Mammary epithelial cell (primary cell): ENCODE data around the gene GMCL1.

Experiments
- CTCF ChIP-seq, 2 donors: IDR thresholded peaks in 1 of 2; conservative IDR thresholded peaks in 1 of 2; 2 replicates each; pipeline ENCODE4 v1.5.1; 2011 to 2012; ENCODE audit warnings: inconsistent platforms in 2 of 2, low read length in 2 of 2, mild to moderate bottlenecking in 2 of 2, control low read depth in 1 of 2, low read depth in 1 of 2; ENCODE audit not compliant: insufficient read depth in 1 of 2; ENCODE audit errors: extremely low read depth in 1 of 2
- EZH2 ChIP-seq: IDR thresholded peaks from 2 replicates; pipeline ENCODE4 v1.6.1; 2012; ENCODE audit warnings: low read length, inconsistent platforms, borderline replicate concordance

DNA sequence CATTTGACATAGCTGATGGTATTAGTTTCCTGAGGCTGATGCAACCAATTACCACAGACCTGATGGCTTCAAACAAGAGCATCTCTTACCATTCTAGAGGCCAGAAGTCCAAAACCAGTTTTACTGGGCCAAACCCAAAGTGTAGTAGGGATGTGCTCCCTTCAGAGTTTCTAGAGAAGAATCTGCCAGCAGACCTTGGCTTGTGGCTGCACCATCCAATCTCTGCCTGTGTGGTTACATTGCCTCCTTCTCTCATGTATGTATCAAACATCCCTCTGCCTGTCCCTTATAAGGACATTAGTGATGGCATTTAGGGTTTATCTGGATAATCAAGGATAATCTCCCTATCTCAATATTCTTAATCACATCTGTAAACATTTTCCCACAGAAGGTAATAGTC, 59.8 kb downstream of the GMCL1 start:
- no peak for TF ChIP-seq CTCF (conservative IDR thresholded peaks at IDR 0.05 in 1 of 2, IDR thresholded peaks at IDR 0.05 in 1 of 2; ENCODE audit: extremely low read depth in 1 of 2, insufficient read depth in 1 of 2, low read depth in 1 of 2, low read length in 2 of 2)
- TF ChIP-seq EZH2 = no peak
